Fibroblast of mammary gland (primary cell): Measurements from ENCODE around the gene ARMC3.

Source experiments
- DNase-seq: peaks from one replicate; pipeline ENCODE4 v3.0.0-alpha.2; 2010; ENCODE audit warnings: low read depth
- H3K4me3 ChIP-seq: 2 replicates; pipeline ENCODE4 v1.5.1; 2011; ENCODE audit warnings: low read depth, mild to moderate bottlenecking, low read length, moderate library complexity; ENCODE audit not compliant: control insufficient read depth
- CTCF ChIP-seq: conservative IDR thresholded peaks from 2 replicates; pipeline ENCODE4 v1.5.1; 2011; ENCODE audit warnings: low read depth, low read length, inconsistent platforms; ENCODE audit not compliant: control insufficient read depth, insufficient read depth

Gene ARMC3

GRCh38 chr10:22988581-22989360 is 60.9 kb downstream of the ARMC3 start:
- DNase-seq, result peak; percentile 67
- TF ChIP-seq CTCF, result peak; percentile 90
- no peak overlapping the region for H3K4me3 ChIP-seq

- no peak for TF ChIP-seq CTCF
- DNase-seq, result no peak
Measured at GRCh38 chr10:22990443-22990842, 62.6 kb downstream of the ARMC3 start.

GRCh38 chr10:22992075-22992474 is 64.2 kb downstream of the ARMC3 start:
- no peak for DNase-seq
- no peak for TF ChIP-seq CTCF
- no peak overlapping the region for H3K4me3 ChIP-seq

More at GRCh38 chr10:22990443-22990842, 62.6 kb downstream of the ARMC3 start:
- no peak overlapping the region for H3K4me3 ChIP-seq

- TF ChIP-seq CTCF, result no peak
- no peak for DNase-seq
- no peak overlapping the region for H3K4me3 ChIP-seq
Measured at GRCh38 chr10:22992621-22993020, 64.8 kb downstream of the ARMC3 start.

- TF ChIP-seq CTCF, result no peak
- no peak for DNase-seq
- H3K4me3 ChIP-seq, result no peak overlapping the region
Measured at GRCh38 chr10:22993314-22993713, 65.5 kb downstream of the ARMC3 start.

- peak; percentile 51 for DNase-seq
Measured at GRCh38 chr10:22997096-22997495, 69.2 kb downstream of the ARMC3 start.

More at GRCh38 chr10:22997096-22997495, 69.2 kb downstream of the ARMC3 start:
- TF ChIP-seq CTCF, result no peak
- no peak overlapping the region for H3K4me3 ChIP-seq
